ENCODE results near the gene SNAP25. TPM values are rescaled to one million over a fixed set of nuclear protein-coding genes. Genes with fewer than 3 reads are reported as not detected.

Gene SNAP25
- 2.9 and 8.6 TPM in 2 replicates for total RNA-seq

- peak; percentile 86 for DNase-seq (ENCODE audit: low read depth)
- no peak for TF ChIP-seq CTCF (IDR thresholded peaks at IDR 0.05; ENCODE audit: insufficient read depth, low read depth, low read length)
- H3K4me3 ChIP-seq (ENCODE audit: low read depth, low read length) = peak within 1 kb of the TSS; percentile 57
These were observed at the start of gene SNAP25 for GRCh38 chr20:10218536-10219451. Gene SNAP25 (plus strand): TSS chr20:10218830. CDS start chr20:10275492, 56,662 bp downstream.

- H3K4me3 ChIP-seq (ENCODE audit: low read depth, low read length) = no peak overlapping the region
- DNase-seq (ENCODE audit: low read depth) = no peak
- TF ChIP-seq CTCF (IDR thresholded peaks at IDR 0.05; ENCODE audit: insufficient read depth, low read depth, low read length) = no peak
These were observed 48.9 kb upstream of the SNAP25 start for GRCh38 chr20:10169752-10170151.

- H3K4me3 ChIP-seq (ENCODE audit: low read depth, low read length) = no peak overlapping the region
- no peak for DNase-seq (ENCODE audit: low read depth)
- no peak for TF ChIP-seq CTCF (IDR thresholded peaks at IDR 0.05; ENCODE audit: insufficient read depth, low read depth, low read length)
These were observed 48.4 kb upstream of the SNAP25 start for GRCh38 chr20:10170261-10170660.

GRCh38 chr20:10171864-10172751 lies 46.5 kb upstream of the SNAP25 start:
- H3K4me3 ChIP-seq (ENCODE audit: low read depth, low read length) = peak overlapping the region; percentile 46
- TF ChIP-seq CTCF (IDR thresholded peaks at IDR 0.05; ENCODE audit: insufficient read depth, low read depth, low read length) = no peak
- peak; percentile 23 for DNase-seq (ENCODE audit: low read depth)

GRCh38 chr20:10172998-10173655 lies 45.5 kb upstream of the SNAP25 start:
- H3K4me3 ChIP-seq (ENCODE audit: low read depth, low read length) = no peak overlapping the region
- no peak for TF ChIP-seq CTCF (IDR thresholded peaks at IDR 0.05; ENCODE audit: insufficient read depth, low read depth, low read length)
- DNase-seq (ENCODE audit: low read depth) = no peak

GRCh38 chr20:10174400-10174799 lies 44.2 kb upstream of the SNAP25 start:
- DNase-seq (ENCODE audit: low read depth) = no peak
- H3K4me3 ChIP-seq (ENCODE audit: low read depth, low read length) = no peak overlapping the region
- no peak for TF ChIP-seq CTCF (IDR thresholded peaks at IDR 0.05; ENCODE audit: insufficient read depth, low read depth, low read length)
